Liver (tissue), 3 donors: ENCODE measurements around the gene RAD51.
"Not testable (repeated sequence)": the region's sequence is repeated elsewhere in the genome, so short reads cannot be mapped to it uniquely, and the experiment has no call there.

Experiments used
- CTCF ChIP-seq: fragments of 150-350 bp; IDR thresholded peaks from 2 replicates; pipeline ENCODE4 v1.5.1; 2017; ENCODE audit warnings: improper control_type of control experiment, low read depth, low read length; ENCODE audit not compliant: missing input control
- MAX ChIP-seq: IDR thresholded peaks from 2 replicates; pipeline ENCODE4 v1.6.1; 2016; ENCODE audit warnings: antibody characterized with exemption
- RAD21 ChIP-seq, 2 donors: IDR thresholded peaks; 2 replicates each; pipeline ENCODE4 v1.6.1; 2016; ENCODE audit warnings: antibody characterized with exemption in 2 of 2, mild to moderate bottlenecking in 2 of 2
- YY1 ChIP-seq: IDR thresholded peaks from 2 replicates; pipeline ENCODE4 v1.6.1; 2016; ENCODE audit warnings: antibody characterized with exemption, mild to moderate bottlenecking
- ZBTB33 ChIP-seq: IDR thresholded peaks from 2 replicates; pipeline ENCODE4 v1.6.1; 2016; ENCODE audit warnings: antibody characterized with exemption
- donor health status: healthy.
- donor health status: healthy.

GRCh38 chr15:40680959-40681358, 14.0 kb upstream of the RAD51 start:
- TF ChIP-seq YY1; CTCF; ZBTB33; RAD21 (IDR thresholded peaks at IDR 0.05); MAX: not testable (repeated sequence)
